Measurements from ENCODE around the gene UBA6.

The UBA6 gene

GRCh38 chr4:67725981-67726380 is 25.0 kb upstream of the UBA6 start:
- Histone ChIP-seq H4K20me1 (ENCODE audit: insufficient read depth, low read length) (no peaks in the 10 kb centered on the region), H3K27ac (ENCODE audit: low read length) (no peak overlapping the region), H3K36me3 (replicated peaks; ENCODE audit: insufficient read depth, low read length) (no peaks in the 10 kb centered on the region), H3K9me2 (replicated peaks; ENCODE audit: insufficient read depth, low read length) (no peaks in the 10 kb centered on the region), H3K4me3 (ENCODE audit: low read length) (no peak overlapping the region), H3F3A (ENCODE audit: insufficient read depth, low read length) (no peaks in the 10 kb centered on the region), H3K27me3 (replicated peaks; ENCODE audit: insufficient read depth, low read length) (no peaks in the 10 kb centered on the region), H3K4me1 (ENCODE audit: low read length) (no peaks in the 10 kb centered on the region), H3K4me2 (ENCODE audit: low read depth, low read length) (no peak overlapping the region), H3K79me2 (ENCODE audit: low read length) (no peaks in the 10 kb centered on the region), H3K9ac (ENCODE audit: low read length) (no peak overlapping the region), H2AFZ (ENCODE audit: low read length) (no peak overlapping the region), H3K9me3 (replicated peaks; ENCODE audit: insufficient read depth, low read length) (no peaks in the 10 kb centered on the region)
- no peak for TF ChIP-seq EZH2 (optimal IDR thresholded peaks at IDR 0.05; ENCODE audit: low read depth, low read length)
- DNase-seq = no peak

GRCh38 chr4:67725132-67725531 is 24.2 kb upstream of the UBA6 start:
- no peaks in the 10 kb centered on the region for H3K27me3 ChIP-seq (replicated peaks; ENCODE audit: insufficient read depth, low read length)
- H3K4me3 ChIP-seq (ENCODE audit: low read length) = no peak overlapping the region
- no peaks in the 10 kb centered on the region for H3F3A ChIP-seq (ENCODE audit: insufficient read depth, low read length)
- no peaks in the 10 kb centered on the region for H3K36me3 ChIP-seq (replicated peaks; ENCODE audit: insufficient read depth, low read length)
- no peak overlapping the region for H3K9ac ChIP-seq (ENCODE audit: low read length)
- no peaks in the 10 kb centered on the region for H4K20me1 ChIP-seq (ENCODE audit: insufficient read depth, low read length)
- TF ChIP-seq EZH2 (optimal IDR thresholded peaks at IDR 0.05; ENCODE audit: low read depth, low read length) (no peak), EZH2phosphoT487 (IDR thresholded peaks at IDR 0.05; ENCODE audit: low read length) (no peak)
- H3K27ac ChIP-seq (ENCODE audit: low read length) = no peak overlapping the region
- H3K9me3 ChIP-seq (replicated peaks; ENCODE audit: insufficient read depth, low read length) = no peaks in the 10 kb centered on the region
- no peaks in the 10 kb centered on the region for H3K4me1 ChIP-seq (ENCODE audit: low read length)
- H3K79me2 ChIP-seq (ENCODE audit: low read length) = no peaks in the 10 kb centered on the region
- no peak for DNase-seq
- H2AFZ ChIP-seq (ENCODE audit: low read length) = no peak overlapping the region
- H3K4me2 ChIP-seq (ENCODE audit: low read depth, low read length) = no peak overlapping the region
- H3K9me2 ChIP-seq (replicated peaks; ENCODE audit: insufficient read depth, low read length) = no peaks in the 10 kb centered on the region

- Histone ChIP-seq H3K79me2 (ENCODE audit: low read length) (no peaks in the 10 kb centered on the region), H3K4me1 (ENCODE audit: low read length) (no peaks in the 10 kb centered on the region), H3K36me3 (replicated peaks; ENCODE audit: insufficient read depth, low read length) (no peaks in the 10 kb centered on the region), H3F3A (ENCODE audit: insufficient read depth, low read length) (no peaks in the 10 kb centered on the region), H2AFZ (ENCODE audit: low read length) (no peak overlapping the region), H3K9ac (ENCODE audit: low read length) (no peak overlapping the region), H3K27ac (ENCODE audit: low read length) (no peak overlapping the region), H4K20me1 (ENCODE audit: insufficient read depth, low read length) (no peaks in the 10 kb centered on the region), H3K4me2 (ENCODE audit: low read depth, low read length) (no peak overlapping the region), H3K9me3 (replicated peaks; ENCODE audit: insufficient read depth, low read length) (no peaks in the 10 kb centered on the region), H3K4me3 (ENCODE audit: low read length) (no peak overlapping the region), H3K9me2 (replicated peaks; ENCODE audit: insufficient read depth, low read length) (no peaks in the 10 kb centered on the region), H3K27me3 (replicated peaks; ENCODE audit: insufficient read depth, low read length) (no peaks in the 10 kb centered on the region)
- DNase-seq = no peak
- no peak for TF ChIP-seq EZH2 (optimal IDR thresholded peaks at IDR 0.05; ENCODE audit: low read depth, low read length)
- no peak for TF ChIP-seq EZH2phosphoT487 (IDR thresholded peaks at IDR 0.05; ENCODE audit: low read length)
- no peak for TF ChIP-seq CTCF (IDR thresholded peaks at IDR 0.05; ENCODE audit: low read length)
These were observed 23.0 kb upstream of the UBA6 start for GRCh38 chr4:67723949-67724348.

- no peak for DNase-seq
- Histone ChIP-seq H3K4me3 (ENCODE audit: low read length) (no peak overlapping the region), H2AFZ (ENCODE audit: low read length) (no peak overlapping the region), H3K9me2 (replicated peaks; ENCODE audit: insufficient read depth, low read length) (no peaks in the 10 kb centered on the region), H3K27me3 (replicated peaks; ENCODE audit: insufficient read depth, low read length) (no peaks in the 10 kb centered on the region), H3K36me3 (replicated peaks; ENCODE audit: insufficient read depth, low read length) (no peaks in the 10 kb centered on the region), H3K4me2 (ENCODE audit: low read depth, low read length) (no peak overlapping the region), H3F3A (ENCODE audit: insufficient read depth, low read length) (no peaks in the 10 kb centered on the region), H3K4me1 (ENCODE audit: low read length) (no peaks in the 10 kb centered on the region), H3K27ac (ENCODE audit: low read length) (no peak overlapping the region), H3K9ac (ENCODE audit: low read length) (no peak overlapping the region), H3K9me3 (replicated peaks; ENCODE audit: insufficient read depth, low read length) (no peaks in the 10 kb centered on the region), H4K20me1 (ENCODE audit: insufficient read depth, low read length) (no peaks in the 10 kb centered on the region), H3K79me2 (ENCODE audit: low read length) (no peaks in the 10 kb centered on the region)
- TF ChIP-seq EZH2 (optimal IDR thresholded peaks at IDR 0.05; ENCODE audit: low read depth, low read length) (no peak), CTCF (IDR thresholded peaks at IDR 0.05; ENCODE audit: low read length) (no peak)
These were observed 22.4 kb upstream of the UBA6 start for GRCh38 chr4:67723341-67723740.
